NCI-H345 treated with DMSO at 0.1 percent for 48 hours (cell line): ENCODE results near the gene ZFAND6.
"Not testable (repeated sequence)": the region's sequence is repeated elsewhere in the genome, so short reads cannot be mapped to it uniquely, and the experiment has no call there.

Experiments used
- DNase-seq: peaks from one replicate; lab custom pipeline; 2025; ENCODE audit not compliant: unreplicated experiment; lab: John Stamatoyannopoulos, UW

Gene ZFAND6

GRCh38 chr15:80095969-80096368, 36.5 kb downstream of the ZFAND6 start:
- no peak for DNase-seq

GRCh38 chr15:80098341-80098740, 38.9 kb downstream of the ZFAND6 start:
- DNase-seq: no peak

GRCh38 chr15:80099241-80099640, 39.8 kb downstream of the ZFAND6 start:
- no peak for DNase-seq

GRCh38 chr15:80099662-80100061, 40.2 kb downstream of the ZFAND6 start:
- DNase-seq: not testable (repeated sequence)

- no peak for DNase-seq
Observed at GRCh38 chr15:80100247-80100646, 40.8 kb downstream of the ZFAND6 start.

- DNase-seq: no peak
Observed at GRCh38 chr15:80105193-80105592, 45.7 kb downstream of the ZFAND6 start.

GRCh38 chr15:80105595-80105994, 46.1 kb downstream of the ZFAND6 start:
- no peak for DNase-seq

GRCh38 chr15:80106051-80106450, 46.6 kb downstream of the ZFAND6 start:
- no peak for DNase-seq

GRCh38 chr15:80107204-80107603, 47.7 kb downstream of the ZFAND6 start:
- no peak for DNase-seq

- no peak for DNase-seq
Observed at GRCh38 chr15:80107774-80108173, 48.3 kb downstream of the ZFAND6 start.

GRCh38 chr15:80109388-80109787, 49.9 kb downstream of the ZFAND6 start:
- no peak for DNase-seq

GRCh38 chr15:80110920-80111319, 51.4 kb downstream of the ZFAND6 start:
- no peak for DNase-seq

GRCh38 chr15:80114114-80114513, 54.6 kb downstream of the ZFAND6 start:
- no peak for DNase-seq

- DNase-seq: no peak
Observed at GRCh38 chr15:80115021-80115420, 55.5 kb downstream of the ZFAND6 start.

- no peak for DNase-seq
Observed at GRCh38 chr15:80118956-80119355, 59.5 kb downstream of the ZFAND6 start.

- no peak for DNase-seq
Observed at GRCh38 chr15:80120636-80121035, 61.2 kb downstream of the ZFAND6 start.

GRCh38 chr15:80121546-80121945, 62.1 kb downstream of the ZFAND6 start:
- no peak for DNase-seq

- DNase-seq: no peak
Observed at GRCh38 chr15:80123034-80123433, 63.6 kb downstream of the ZFAND6 start.

GRCh38 chr15:80127253-80127652, 67.8 kb downstream of the ZFAND6 start:
- not testable (repeated sequence) for DNase-seq

GRCh38 chr15:80127911-80128310, 68.4 kb downstream of the ZFAND6 start:
- DNase-seq: no peak

- DNase-seq: no peak
Observed at GRCh38 chr15:80132382-80132781, 72.9 kb downstream of the ZFAND6 start.

- DNase-seq: no peak
Observed at GRCh38 chr15:80136854-80137253, 77.4 kb downstream of the ZFAND6 start.

- no peak for DNase-seq
Observed at GRCh38 chr15:80138961-80139360, 79.5 kb downstream of the ZFAND6 start.

- DNase-seq: no peak
Observed at GRCh38 chr15:80140909-80141308, 81.4 kb downstream of the ZFAND6 start.
